Measurements from ENCODE around the gene FBXL14. TPM values are rescaled to one million over a fixed set of nuclear protein-coding genes. Genes with fewer than 3 reads are reported as not detected.

Gene FBXL14
- total RNA-seq, 3 donors from 2014 or later (not counting 1 experiment from before 2014, with no cell fraction given), result 18.7 to 24.9 (median 22.8) TPM

DNA sequence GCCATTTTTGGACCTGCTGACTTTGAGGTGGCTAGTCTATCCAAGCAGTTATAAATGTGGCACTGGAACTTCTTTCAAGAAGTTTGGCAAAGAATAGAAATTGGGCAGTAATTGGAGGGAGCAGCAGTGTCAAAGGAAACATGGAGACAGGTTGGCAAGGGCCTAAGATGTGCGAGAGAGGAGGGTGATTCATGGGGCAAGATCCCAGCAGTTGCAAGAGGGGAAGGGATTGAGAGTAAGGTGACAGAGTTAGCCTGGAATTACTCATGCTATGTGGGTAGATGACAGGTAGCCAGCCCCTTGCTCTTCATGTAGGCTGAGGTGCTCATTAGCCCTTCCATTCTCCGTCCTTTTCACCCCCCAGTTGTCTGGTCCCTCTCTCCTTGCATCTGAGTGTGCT lies 42.2 kb downstream of the FBXL14 start:
- Histone ChIP-seq H3K4me3 (ENCODE audit: low read length) (no peak overlapping the region), H3K4me1 (ENCODE audit: control insufficient read depth, insufficient read depth, low read length) (no peaks in the 10 kb centered on the region), H3K27ac (ENCODE audit: low read length) (no peak overlapping the region), H3K27me3 (ENCODE audit: control insufficient read depth, insufficient read depth, low read length) (no peaks in the 10 kb centered on the region), H3K9me3 (ENCODE audit: control insufficient read depth, insufficient read depth, low read length) (no peaks in the 10 kb centered on the region), H3K36me3 (ENCODE audit: control insufficient read depth, insufficient read depth, low read length) (no peaks in the 10 kb centered on the region)
- Mint-ChIP-seq H3K36me3 (no peaks in the 10 kb centered on the region), H3K27me3 (ENCODE audit: low read depth in 2 of 2) (peaks cover 8 to 14% of the 10 kb centered on the region in 2 donors), H3K9me3 (no peaks in the 10 kb centered on the region), H3K4me3 (no peak overlapping the region), H3K27ac (no peak overlapping the region), H3K4me1 (no peaks in the 10 kb centered on the region)
- TF ChIP-seq, protein P1, sequence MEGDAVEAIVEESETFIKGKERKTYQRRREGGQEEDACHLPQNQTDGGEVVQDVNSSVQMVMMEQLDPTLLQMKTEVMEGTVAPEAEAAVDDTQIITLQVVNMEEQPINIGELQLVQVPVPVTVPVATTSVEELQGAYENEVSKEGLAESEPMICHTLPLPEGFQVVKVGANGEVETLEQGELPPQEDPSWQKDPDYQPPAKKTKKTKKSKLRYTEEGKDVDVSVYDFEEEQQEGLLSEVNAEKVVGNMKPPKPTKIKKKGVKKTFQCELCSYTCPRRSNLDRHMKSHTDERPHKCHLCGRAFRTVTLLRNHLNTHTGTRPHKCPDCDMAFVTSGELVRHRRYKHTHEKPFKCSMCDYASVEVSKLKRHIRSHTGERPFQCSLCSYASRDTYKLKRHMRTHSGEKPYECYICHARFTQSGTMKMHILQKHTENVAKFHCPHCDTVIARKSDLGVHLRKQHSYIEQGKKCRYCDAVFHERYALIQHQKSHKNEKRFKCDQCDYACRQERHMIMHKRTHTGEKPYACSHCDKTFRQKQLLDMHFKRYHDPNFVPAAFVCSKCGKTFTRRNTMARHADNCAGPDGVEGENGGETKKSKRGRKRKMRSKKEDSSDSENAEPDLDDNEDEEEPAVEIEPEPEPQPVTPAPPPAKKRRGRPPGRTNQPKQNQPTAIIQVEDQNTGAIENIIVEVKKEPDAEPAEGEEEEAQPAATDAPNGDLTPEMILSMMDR (IDR thresholded peaks at IDR 0.05), result no peak
- ATAC-seq (no peak), DNase-seq (no peak)
- 97% methylated on average over 2 of the region's 2 CpGs for WGBS (ENCODE audit: insufficient coverage)
- intact Hi-C loops (cut with micrococcal nuclease), result no loop called here

DNA sequence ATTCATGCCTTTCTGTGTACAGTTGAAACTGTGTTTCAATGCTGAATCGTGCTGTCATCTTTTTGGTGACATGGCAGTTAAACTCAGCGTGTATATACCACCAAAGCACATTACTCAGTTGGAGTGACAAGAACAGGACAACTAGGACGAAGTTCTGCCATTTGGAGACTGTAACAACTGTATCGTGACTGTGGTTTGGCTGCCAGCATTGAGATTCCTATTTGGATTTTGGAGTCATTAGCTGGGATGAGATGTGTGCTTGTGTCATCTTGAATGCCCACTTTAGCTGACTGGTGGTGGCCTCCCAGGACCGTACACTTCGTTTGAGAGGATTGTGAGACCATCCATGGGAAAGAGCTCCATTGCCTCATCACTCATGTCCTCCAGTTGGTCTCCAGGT lies 42.9 kb downstream of the FBXL14 start:
- H3K27ac ChIP-seq (ENCODE audit: low read length), result no peak overlapping the region
- ATAC-seq (no peak), DNase-seq (no peak)
- no peaks in the 10 kb centered on the region for H3K27me3 ChIP-seq (ENCODE audit: control insufficient read depth, insufficient read depth, low read length)
- no peaks in the 10 kb centered on the region for H3K4me1 ChIP-seq (ENCODE audit: control insufficient read depth, insufficient read depth, low read length)
- Mint-ChIP-seq H3K27me3 (ENCODE audit: low read depth in 2 of 2) (peaks cover 9 to 14% of the 10 kb centered on the region in 2 donors), H3K27ac (no peak overlapping the region), H3K4me1 (no peaks in the 10 kb centered on the region), H3K4me3 (no peak overlapping the region), H3K9me3 (no peaks in the 10 kb centered on the region), H3K36me3 (no peaks in the 10 kb centered on the region)
- 89% methylated on average over 6 of the region's 6 CpGs for WGBS (ENCODE audit: insufficient coverage)
- H3K4me3 ChIP-seq (ENCODE audit: low read length), result no peak overlapping the region
- TF ChIP-seq, protein P1 (IDR thresholded peaks at IDR 0.05), result no peak
- H3K9me3 ChIP-seq (ENCODE audit: control insufficient read depth, insufficient read depth, low read length), result no peaks in the 10 kb centered on the region
- intact Hi-C loops (cut with micrococcal nuclease), result no loop called here
- no peaks in the 10 kb centered on the region for H3K36me3 ChIP-seq (ENCODE audit: control insufficient read depth, insufficient read depth, low read length)

DNA sequence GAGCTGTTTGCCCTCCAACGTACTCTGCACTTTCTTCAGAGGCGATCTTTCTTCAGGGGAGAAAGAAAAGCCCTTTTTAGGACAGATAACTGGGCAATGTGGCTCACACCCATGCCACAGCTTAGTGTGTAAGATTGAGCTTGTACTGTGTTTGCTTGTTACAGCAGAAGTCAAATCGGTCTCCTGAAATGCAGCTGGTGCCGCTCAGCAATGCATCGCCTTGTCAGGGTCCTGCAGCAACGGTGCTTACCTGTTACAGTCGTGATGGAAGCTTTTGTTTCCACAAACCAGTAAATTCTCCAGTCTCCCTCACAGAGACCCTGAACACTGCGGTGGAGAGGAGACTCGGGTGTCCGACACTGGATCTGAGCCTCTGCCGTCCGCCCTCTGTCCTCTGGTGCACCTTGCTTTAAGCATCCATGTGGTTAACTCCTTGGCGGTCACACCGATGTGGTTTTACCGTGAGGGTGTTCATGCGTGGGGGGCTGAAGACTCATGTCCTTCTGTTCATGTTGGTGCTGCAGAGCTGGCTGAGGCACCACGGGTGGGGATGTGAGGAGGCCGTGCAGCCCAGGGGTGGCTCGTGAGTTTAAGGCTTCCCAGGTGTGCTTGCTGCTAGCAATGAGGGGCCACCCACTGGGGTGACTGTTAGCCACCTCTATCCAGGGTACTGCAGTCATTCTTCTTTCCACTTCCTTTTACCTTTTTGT lies 47.3 kb downstream of the FBXL14 start:
- no peak for ATAC-seq
- WGBS (ENCODE audit: insufficient coverage), result 84% methylated on average over 19 of the region's 19 CpGs
- TF ChIP-seq, protein P1 (IDR thresholded peaks at IDR 0.05), result no peak

More for the DNA sequence above, 47.3 kb downstream of the FBXL14 start:
- H3K9me3 ChIP-seq (ENCODE audit: control insufficient read depth, insufficient read depth, low read length), result no peaks in the 10 kb centered on the region
- no peak for DNase-seq
- Mint-ChIP-seq H3K4me1 (no peaks in the 10 kb centered on the region), H3K27ac (no peak overlapping the region), H3K27me3 (ENCODE audit: low read depth in 2 of 2) (peaks cover 27 to 32% of the 10 kb centered on the region in 2 donors), H3K4me3 (no peak overlapping the region), H3K36me3 (no peaks in the 10 kb centered on the region), H3K9me3 (no peaks in the 10 kb centered on the region)
- no peaks in the 10 kb centered on the region for H3K36me3 ChIP-seq (ENCODE audit: control insufficient read depth, insufficient read depth, low read length)
- no peak overlapping the region for H3K4me3 ChIP-seq (ENCODE audit: low read length)
- no peaks in the 10 kb centered on the region for H3K4me1 ChIP-seq (ENCODE audit: control insufficient read depth, insufficient read depth, low read length)
- H3K27me3 ChIP-seq (ENCODE audit: control insufficient read depth, insufficient read depth, low read length), result peaks cover 5% of the 10 kb centered on the region
- intact Hi-C loops (cut with micrococcal nuclease), result no loop called here
- H3K27ac ChIP-seq (ENCODE audit: low read length), result no peak overlapping the region
